KMS-11 (cell line): Measurements from ENCODE around the gene FNDC10.

ENCODE experiments used
- H2AFZ ChIP-seq: fragments of 200-600 bp; sonication (generic); 2 replicates; pipeline ENCODE4 v1.6.1; 2016; ENCODE audit warnings: antibody characterized with exemption, mixed run types, low read depth
- H3K27ac ChIP-seq: fragments of 200-600 bp; sonication (generic); 2 replicates; pipeline ENCODE4 v1.6.1; 2016; ENCODE audit warnings: mild to moderate bottlenecking, mixed run types
- H3K27me3 ChIP-seq: fragments of 200-600 bp; sonication (generic); 2 replicates; pipeline ENCODE4 v1.6.1; 2017; ENCODE audit warnings: mild to moderate bottlenecking, low read depth, mixed run types, moderate library complexity; ENCODE audit not compliant: insufficient read depth
- H3K36me3 ChIP-seq: fragments of 200-600 bp; sonication (generic); 2 replicates; pipeline ENCODE4 v1.6.1; 2017; ENCODE audit warnings: mild to moderate bottlenecking, mixed run types; ENCODE audit not compliant: insufficient read depth
- H3K4me1 ChIP-seq: fragments of 200-600 bp; sonication (generic); 2 replicates; pipeline ENCODE4 v1.6.1; 2016; ENCODE audit warnings: mild to moderate bottlenecking, low read depth, mixed run types; ENCODE audit not compliant: poor library complexity, severe bottlenecking
- H3K4me2 ChIP-seq: fragments of 200-600 bp; sonication (generic); 2 replicates; pipeline ENCODE4 v1.7.0; 2016; ENCODE audit warnings: mild to moderate bottlenecking, mixed run types
- H3K4me3 ChIP-seq: fragments of 200-600 bp; sonication (generic); IDR thresholded peaks from 2 replicates; pipeline ENCODE4 v1.6.1; 2017; ENCODE audit warnings: low read depth, low read length, mixed read lengths; ENCODE audit not compliant: insufficient read depth
- H3K79me2 ChIP-seq: fragments of 200-600 bp; sonication (generic); 2 replicates; pipeline ENCODE4 v1.6.1; 2016; ENCODE audit warnings: low read depth, mixed run types; ENCODE audit not compliant: insufficient read depth
- H3K9ac ChIP-seq: fragments of 200-600 bp; sonication (generic); 2 replicates; pipeline ENCODE4 v1.6.1; 2016; ENCODE audit warnings: mild to moderate bottlenecking, mixed run types
- H4K20me1 ChIP-seq: fragments of 200-600 bp; sonication (generic); 2 replicates; pipeline ENCODE4 v1.6.1; 2016; ENCODE audit warnings: mild to moderate bottlenecking, mixed run types; ENCODE audit not compliant: insufficient read depth
- TF ChIP-seq, protein P1 (sequence below): fragments of 200-600 bp; sonication (generic); conservative IDR thresholded peaks from 2 replicates; pipeline ENCODE4 v1.6.1; 2017; ENCODE audit warnings: low read depth, mild to moderate bottlenecking, antibody characterized with exemption, low read length, moderate library complexity, mixed read lengths

The FNDC10 gene

DNA sequence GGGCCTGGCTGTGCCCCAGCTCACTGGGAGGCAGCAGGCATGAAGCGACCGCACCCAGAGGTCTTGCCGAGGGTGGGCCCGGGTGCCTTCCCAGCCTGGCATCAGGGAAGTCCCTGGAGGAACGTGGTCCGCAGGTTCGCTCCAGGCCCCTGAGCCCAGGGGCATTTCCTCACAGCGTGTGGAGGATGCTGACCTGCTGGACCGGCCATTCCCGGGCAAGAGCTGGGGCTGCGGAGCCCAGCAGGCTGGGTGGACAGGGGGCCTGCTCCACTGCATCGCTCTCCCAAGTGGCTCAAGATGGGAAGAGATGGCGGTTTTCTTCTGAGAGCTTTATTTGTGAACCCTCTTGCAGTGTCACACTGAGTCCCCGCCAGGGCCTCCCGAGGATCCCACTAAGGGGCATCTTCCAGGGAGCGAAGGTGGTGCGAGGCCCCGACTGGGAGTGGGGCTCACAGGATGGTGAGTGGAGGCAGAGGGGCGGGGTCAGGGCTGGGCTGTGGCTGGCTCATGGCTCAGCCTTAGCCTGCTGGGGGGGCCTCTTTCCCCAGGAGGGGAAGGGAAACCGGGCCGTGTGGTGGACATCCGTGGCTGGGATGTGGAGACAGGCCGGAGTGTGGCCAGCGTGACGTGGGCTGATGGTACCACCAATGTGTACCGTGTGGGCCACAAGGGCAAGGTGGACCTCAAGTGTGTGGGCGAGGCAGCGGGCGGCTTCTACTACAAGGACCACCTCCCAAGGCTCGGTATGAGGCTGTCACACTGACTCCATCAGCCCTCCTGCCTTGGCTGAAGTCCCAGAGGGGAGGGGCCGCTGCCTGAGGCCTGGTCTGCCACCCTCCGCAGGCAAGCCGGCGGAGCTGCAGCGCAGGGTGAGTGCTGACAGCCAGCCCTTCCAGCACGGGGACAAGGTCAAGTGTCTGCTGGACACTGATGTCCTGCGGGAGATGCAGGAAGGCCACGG lies 24.8 kb upstream of the FNDC10 start:
- Histone ChIP-seq H3K36me3 (no peaks in the 10 kb centered on the region), H3K79me2 (no peaks in the 10 kb centered on the region), H3K27ac (no peak overlapping the region), H3K4me3 (no peak overlapping the region), H3K27me3 (no peaks in the 10 kb centered on the region), H2AFZ (no peak overlapping the region), H3K9ac (no peak overlapping the region), H4K20me1 (no peaks in the 10 kb centered on the region), H3K4me2 (no peak overlapping the region), H3K4me1 (no peaks in the 10 kb centered on the region)
- TF ChIP-seq, protein P1, sequence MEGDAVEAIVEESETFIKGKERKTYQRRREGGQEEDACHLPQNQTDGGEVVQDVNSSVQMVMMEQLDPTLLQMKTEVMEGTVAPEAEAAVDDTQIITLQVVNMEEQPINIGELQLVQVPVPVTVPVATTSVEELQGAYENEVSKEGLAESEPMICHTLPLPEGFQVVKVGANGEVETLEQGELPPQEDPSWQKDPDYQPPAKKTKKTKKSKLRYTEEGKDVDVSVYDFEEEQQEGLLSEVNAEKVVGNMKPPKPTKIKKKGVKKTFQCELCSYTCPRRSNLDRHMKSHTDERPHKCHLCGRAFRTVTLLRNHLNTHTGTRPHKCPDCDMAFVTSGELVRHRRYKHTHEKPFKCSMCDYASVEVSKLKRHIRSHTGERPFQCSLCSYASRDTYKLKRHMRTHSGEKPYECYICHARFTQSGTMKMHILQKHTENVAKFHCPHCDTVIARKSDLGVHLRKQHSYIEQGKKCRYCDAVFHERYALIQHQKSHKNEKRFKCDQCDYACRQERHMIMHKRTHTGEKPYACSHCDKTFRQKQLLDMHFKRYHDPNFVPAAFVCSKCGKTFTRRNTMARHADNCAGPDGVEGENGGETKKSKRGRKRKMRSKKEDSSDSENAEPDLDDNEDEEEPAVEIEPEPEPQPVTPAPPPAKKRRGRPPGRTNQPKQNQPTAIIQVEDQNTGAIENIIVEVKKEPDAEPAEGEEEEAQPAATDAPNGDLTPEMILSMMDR, result no peak

DNA sequence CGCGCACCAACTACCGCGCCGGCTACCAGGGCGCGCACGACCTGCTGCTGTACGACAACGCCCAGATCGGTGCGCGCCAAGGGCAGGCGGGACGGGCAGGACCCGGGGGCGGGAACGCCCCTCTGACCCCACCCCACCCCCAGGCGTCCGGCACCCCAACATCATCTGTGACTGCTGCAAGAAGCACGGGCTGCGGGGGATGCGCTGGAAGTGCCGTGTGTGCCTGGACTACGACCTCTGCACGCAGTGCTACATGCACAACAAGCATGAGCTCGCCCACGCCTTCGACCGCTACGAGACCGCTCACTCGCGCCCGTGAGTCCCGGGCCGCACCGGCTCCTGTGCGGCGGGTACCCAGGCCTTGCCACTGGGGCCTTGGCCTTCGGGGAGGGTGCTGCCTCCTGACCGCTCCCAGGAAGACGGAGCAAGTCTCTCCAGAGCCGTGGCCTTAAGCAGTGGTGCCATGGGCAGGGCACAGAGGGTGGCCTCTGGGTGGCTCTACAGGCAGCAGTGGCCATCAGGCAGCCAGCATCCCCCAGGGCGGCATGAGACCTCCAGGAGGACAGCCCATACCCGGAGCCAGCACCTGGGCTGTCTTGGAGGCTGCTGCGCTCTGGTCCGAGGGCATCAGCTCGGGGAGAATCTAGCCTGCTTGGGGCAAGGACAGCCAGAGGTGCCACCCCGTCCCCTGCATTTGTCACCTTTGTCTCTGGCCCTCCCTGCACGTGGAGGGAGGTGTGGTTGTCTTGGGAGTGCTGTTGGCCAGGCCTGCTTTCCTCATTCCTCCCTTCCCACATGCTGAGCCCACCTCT lies 23.9 kb upstream of the FNDC10 start:
- no peak overlapping the region for H3K4me3 ChIP-seq
- H4K20me1 ChIP-seq, result no peaks in the 10 kb centered on the region
- no peak overlapping the region for H3K9ac ChIP-seq
- TF ChIP-seq, protein P1, result no peak
- no peaks in the 10 kb centered on the region for H3K27me3 ChIP-seq
- no peaks in the 10 kb centered on the region for H3K4me1 ChIP-seq
- H3K79me2 ChIP-seq, result no peaks in the 10 kb centered on the region
- no peak overlapping the region for H3K4me2 ChIP-seq
- no peak overlapping the region for H2AFZ ChIP-seq
- H3K27ac ChIP-seq, result no peak overlapping the region
- no peaks in the 10 kb centered on the region for H3K36me3 ChIP-seq

DNA sequence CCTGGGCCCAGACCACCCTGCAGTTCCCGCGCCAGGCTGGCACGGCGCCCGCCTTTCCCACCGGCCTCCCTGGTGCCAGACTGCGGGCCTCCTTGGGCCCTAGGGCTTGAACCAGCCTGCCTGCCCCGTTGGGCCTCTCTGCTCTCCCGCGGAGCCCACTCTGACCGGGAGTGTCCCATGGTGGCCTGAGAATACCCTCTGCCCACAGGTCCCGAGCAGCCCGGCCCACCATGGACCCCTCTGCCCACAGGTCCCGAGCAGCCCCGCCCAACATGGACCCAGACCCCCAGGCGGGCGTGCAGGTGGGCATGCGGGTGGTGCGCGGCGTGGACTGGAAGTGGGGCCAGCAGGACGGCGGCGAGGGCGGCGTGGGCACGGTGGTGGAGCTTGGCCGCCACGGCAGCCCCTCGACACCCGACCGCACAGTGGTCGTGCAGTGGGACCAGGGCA lies 23.3 kb upstream of the FNDC10 start:
- TF ChIP-seq, protein P1, result no peak
- Histone ChIP-seq H3K9ac (no peak overlapping the region), H3K4me2 (no peak overlapping the region), H3K27ac (no peak overlapping the region), H3K36me3 (no peaks in the 10 kb centered on the region), H3K4me3 (no peak overlapping the region), H3K4me1 (no peaks in the 10 kb centered on the region), H3K79me2 (no peaks in the 10 kb centered on the region), H4K20me1 (no peaks in the 10 kb centered on the region), H3K27me3 (no peaks in the 10 kb centered on the region), H2AFZ (no peak overlapping the region)

DNA sequence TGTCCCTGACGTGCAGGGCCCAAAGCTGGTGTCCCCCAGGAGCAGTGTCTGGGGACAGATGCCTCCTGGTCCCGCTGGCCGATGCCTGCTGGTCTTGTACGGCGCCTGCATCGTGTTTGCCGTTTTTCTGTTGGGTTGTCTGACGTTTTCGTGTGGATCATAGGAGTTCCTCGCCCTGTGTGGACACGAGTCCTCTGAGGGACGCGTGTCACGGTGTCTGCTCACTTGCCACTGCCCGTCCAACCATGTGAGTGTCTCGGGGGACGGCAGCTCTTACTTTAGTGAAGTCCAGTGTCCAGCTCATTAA lies 22.8 kb upstream of the FNDC10 start:
- Histone ChIP-seq H3K9ac (no peak overlapping the region), H2AFZ (no peak overlapping the region), H3K4me2 (no peak overlapping the region), H3K27me3 (no peaks in the 10 kb centered on the region), H3K4me1 (no peaks in the 10 kb centered on the region), H3K27ac (no peak overlapping the region), H3K4me3 (no peak overlapping the region), H3K36me3 (no peaks in the 10 kb centered on the region), H3K79me2 (no peaks in the 10 kb centered on the region), H4K20me1 (no peaks in the 10 kb centered on the region)
- TF ChIP-seq, protein P1, result no peak
